Upper lobe of left lung (tissue), 4 donors: Measurements from ENCODE around the gene SIRPD.

ENCODE experiments used
- CTCF ChIP-seq, 6 experiments: fragments of 450-650 bp in 4 of 6; fragments of 200-600 bp in 2 of 6; sonication (generic) in 2 of 6; IDR thresholded peaks; one replicate each; pipeline ENCODE4 v1.5.1; 2016 to 2019; ENCODE audit warnings: antibody characterized with exemption in 6 of 6
- EP300 ChIP-seq, 4 donors: sonication (generic); formaldehyde crosslinking; IDR thresholded peaks; one replicate each; pipeline ENCODE4 v1.5.1; 2017; ENCODE audit warnings: antibody characterized with exemption in 4 of 4, control low read depth in 2 of 4
- POLR2A ChIP-seq, 4 donors: fragments of 450-650 bp; IDR thresholded peaks; one replicate each; pipeline ENCODE4 v1.5.1; 2016 to 2017; ENCODE audit warnings: antibody characterized with exemption in 4 of 4, mild to moderate bottlenecking in 2 of 4
- POLR2AphosphoS5 ChIP-seq, 2 donors: sonication (generic); formaldehyde crosslinking; IDR thresholded peaks; one replicate each; pipeline ENCODE4 v1.5.1; 2017; ENCODE audit warnings: antibody characterized with exemption in 2 of 2

- TF ChIP-seq CTCF (IDR thresholded peaks at IDR 0.05) = no peak
- no peak for TF ChIP-seq POLR2AphosphoS5 (IDR thresholded peaks at IDR 0.05)
- TF ChIP-seq POLR2A (IDR thresholded peaks at IDR 0.05) = no peak
- no peak for TF ChIP-seq EP300 (IDR thresholded peaks at IDR 0.05)
These were observed 33.5 kb downstream of the SIRPD start for GRCh38 chr20:1524004-1524403.
